Fibroblast of skin of back (primary cell): ENCODE data around the gene SRCAP.

ENCODE experiments used
- DNase-seq: peaks from one replicate; pipeline ENCODE4 v3.0.0-alpha.2; 2013

The SRCAP gene

GRCh38 chr16:30777591-30778297 lies 78.8 kb downstream of the SRCAP start:
- DNase-seq = no peak

DNA sequence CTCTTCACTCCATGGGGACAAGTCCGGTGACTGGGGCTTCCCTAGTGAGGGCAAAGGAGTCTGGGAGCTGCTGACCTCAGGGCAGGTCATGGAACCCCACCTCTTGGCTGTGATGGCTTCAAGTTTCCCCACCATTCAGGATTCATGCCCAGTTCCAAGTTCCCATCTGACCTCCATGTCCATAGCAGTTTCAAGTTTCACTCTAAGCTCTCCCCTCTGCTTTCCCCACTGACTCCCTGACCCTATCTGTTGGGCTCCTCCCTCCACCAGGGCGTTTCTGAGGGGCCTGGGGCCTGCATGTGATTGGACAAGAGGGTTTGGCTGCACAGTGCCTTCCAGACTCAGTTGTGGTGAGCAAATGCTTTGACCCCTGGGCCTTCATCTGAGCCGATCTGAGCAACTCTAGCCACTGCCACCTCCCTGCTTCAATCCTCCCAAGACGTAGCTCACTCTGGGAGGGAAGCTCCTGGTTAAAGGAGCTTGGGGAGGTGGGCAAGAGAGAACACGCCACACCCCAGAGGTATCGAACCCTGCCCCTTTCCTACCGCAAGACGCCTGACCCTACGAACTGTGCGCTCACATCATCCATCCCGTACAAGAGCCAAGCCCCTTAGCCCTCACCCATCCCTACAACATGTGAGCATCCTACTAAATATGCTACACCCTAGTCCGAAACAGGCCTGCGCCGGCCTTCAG lies 79.7 kb downstream of the SRCAP start:
- no peak for DNase-seq

- DNase-seq = no peak
Observed at GRCh38 chr16:30779596-30779995, 80.6 kb downstream of the SRCAP start.

DNA sequence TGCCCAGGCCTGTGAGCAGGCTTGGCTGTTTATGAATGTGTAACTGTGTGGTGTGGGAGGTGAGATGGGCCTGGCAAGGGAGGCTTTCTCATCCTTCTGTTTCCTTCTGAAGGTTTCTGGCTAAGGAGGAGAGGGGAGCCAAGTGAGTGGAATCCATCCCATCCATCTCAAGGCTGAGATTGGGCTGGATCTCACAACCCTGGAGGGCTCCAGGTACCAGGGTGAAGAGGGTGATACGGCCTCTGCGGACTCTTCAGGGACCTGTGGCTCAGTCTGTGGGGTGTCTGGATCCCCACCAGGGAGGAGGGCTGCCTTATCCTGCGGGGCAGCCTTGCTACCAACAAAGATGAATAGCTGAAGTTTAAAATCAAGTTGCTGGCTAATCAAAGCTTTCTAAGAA lies 81.0 kb downstream of the SRCAP start:
- DNase-seq = no peak

GRCh38 chr16:30780549-30780948 lies 81.6 kb downstream of the SRCAP start:
- no peak for DNase-seq

DNA sequence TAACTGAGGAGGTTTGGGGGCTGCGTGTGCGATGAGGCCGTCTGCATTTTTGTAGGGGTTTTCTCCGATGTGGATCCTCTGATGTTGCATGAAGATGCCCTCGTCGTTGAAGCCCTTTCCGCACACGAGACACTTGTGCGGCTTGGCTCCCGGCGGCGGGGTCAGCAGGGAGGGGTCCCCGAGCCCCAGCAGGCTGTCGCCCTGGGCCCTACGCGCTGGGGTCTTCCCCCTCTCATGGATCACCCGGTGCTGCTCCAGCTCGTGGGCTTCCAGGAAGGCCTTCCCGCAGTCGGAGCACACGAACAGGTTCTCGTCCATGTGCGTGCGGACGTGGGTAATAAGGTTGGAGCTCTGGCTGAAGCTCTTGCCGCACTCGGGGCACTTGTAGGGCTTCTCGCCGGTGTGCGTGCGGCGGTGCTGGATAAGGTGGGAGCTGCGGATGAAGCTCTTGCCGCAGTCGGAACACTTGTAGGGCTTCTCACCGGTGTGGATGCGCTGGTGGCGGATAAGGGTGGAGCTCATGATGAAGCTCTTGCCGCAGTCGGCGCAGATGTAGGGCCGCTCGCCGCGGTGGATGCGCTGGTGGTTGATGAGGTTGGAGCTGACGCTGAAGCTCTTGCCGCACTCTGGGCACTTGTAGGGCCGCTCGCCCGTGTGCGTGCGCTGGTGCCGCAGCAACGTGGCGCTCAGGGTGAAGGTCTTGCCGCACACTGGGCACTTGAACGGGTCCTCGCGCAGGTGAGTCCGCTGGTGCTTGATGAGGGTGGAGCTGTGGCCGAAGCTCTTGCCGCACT lies 83.7 kb downstream of the SRCAP start:
- DNase-seq = no peak

GRCh38 chr16:30783280-30784109 lies 84.5 kb downstream of the SRCAP start:
- DNase-seq = no peak

DNA sequence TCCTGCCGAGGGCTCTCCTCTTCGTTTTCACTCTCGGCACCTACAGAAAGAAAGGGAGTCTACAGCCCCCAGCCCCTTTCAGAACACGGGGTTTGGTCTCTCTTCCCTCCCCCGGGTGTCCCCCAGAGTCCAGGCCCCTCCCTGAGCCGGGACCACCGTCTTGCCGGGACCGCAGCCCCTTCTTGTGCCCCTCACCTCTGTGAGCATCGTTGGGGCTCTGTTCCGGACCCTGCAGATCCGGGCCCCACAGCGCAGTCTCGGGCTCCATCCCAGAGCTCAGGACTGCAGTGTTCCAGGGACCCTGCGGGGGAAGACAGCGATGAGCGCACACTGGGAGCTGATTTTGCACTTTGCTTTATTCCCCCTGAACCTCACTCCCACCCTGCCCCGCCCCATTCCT lies 85.2 kb downstream of the SRCAP start:
- no peak for DNase-seq

- no peak for DNase-seq
Observed at GRCh38 chr16:30785126-30786106, 86.4 kb downstream of the SRCAP start.

GRCh38 chr16:30786115-30786935 lies 87.4 kb downstream of the SRCAP start:
- DNase-seq = peak; percentile 72

DNA sequence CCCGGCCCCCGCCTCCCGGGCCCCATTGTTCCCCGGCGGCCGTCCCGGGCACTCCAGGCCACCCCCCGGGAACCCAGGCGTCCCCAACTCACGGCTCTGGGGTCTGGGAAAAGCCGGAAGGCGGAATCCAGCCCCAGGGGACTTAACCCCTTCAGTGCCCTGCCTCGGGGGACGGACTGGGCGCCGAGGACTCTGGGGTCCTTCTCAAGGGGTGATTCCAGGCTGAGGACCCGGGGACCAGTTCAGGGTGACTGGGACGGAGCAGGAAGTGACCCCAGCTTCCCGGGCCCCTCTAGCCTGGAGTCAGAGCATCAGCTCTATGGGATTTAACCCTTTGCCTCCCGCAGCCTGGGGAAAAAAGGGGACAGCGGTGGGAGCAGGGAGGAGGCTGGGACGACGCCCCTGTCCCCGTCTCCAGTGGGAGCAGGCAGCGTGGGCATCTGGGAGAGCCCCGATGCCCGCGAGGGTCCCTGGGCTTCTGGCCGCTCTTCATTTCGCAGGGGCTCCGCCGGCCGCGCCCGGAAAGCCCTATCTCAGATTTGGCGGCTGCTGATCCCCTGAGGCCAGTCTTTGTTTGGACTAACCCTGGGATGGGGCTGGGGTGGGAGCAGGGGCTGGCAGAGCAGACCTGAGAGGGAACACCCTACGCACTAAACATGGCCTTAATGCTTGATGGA lies 88.1 kb downstream of the SRCAP start, which contains the start of gene ZNF629:
Gene ZNF629, minus strand, starts transcription at position 270 of the 677 bp plus-strand sequence. CDS start 2,723 bp downstream, outside the sequence.
- peak; percentile 77 for DNase-seq

- DNase-seq = no peak
Observed at GRCh38 chr16:30787613-30788378, 88.8 kb downstream of the SRCAP start.
